ENCODE results near the gene PDLIM5.

Gene PDLIM5

GRCh38 chr4:94480362-94480951 lies 28.7 kb downstream of the PDLIM5 start:
- H3K9me3 ChIP-seq (ENCODE audit: insufficient read depth, low read depth, low read length), result no peaks in the 10 kb centered on the region
- no peaks in the 10 kb centered on the region for H3F3A ChIP-seq (ENCODE audit: low read depth)
- TF ChIP-seq EZH2phosphoT487 (IDR thresholded peaks at IDR 0.05; ENCODE audit: borderline replicate concordance) (no peak), CTCF (conservative IDR thresholded peaks at IDR 0.05; ENCODE audit: low read length) (no peak)
- no peaks in the 10 kb centered on the region for H3K27me3 ChIP-seq (ENCODE audit: insufficient read depth, low read length, poor library complexity, severe bottlenecking)
- H2AFZ ChIP-seq (ENCODE audit: low read length), result no peak overlapping the region
- H3K36me3 ChIP-seq (ENCODE audit: insufficient read depth, low read length), result no peaks in the 10 kb centered on the region
- H3K4me1 ChIP-seq (ENCODE audit: insufficient read depth, low read length, poor library complexity, severe bottlenecking), result peaks cover 28% of the 10 kb centered on the region
- H3K79me2 ChIP-seq (ENCODE audit: insufficient read depth, low read length), result peaks cover 61% of the 10 kb centered on the region
- H3K4me3 ChIP-seq (ENCODE audit: low read length, poor library complexity, severe bottlenecking), result no peak overlapping the region
- no peaks in the 10 kb centered on the region for H3K9me2 ChIP-seq (replicated peaks; ENCODE audit: low read depth, low read length)
- H3K9ac ChIP-seq (ENCODE audit: low read depth, low read length, poor library complexity, severe bottlenecking), result no peak overlapping the region
- H3K4me2 ChIP-seq (ENCODE audit: low read depth, low read length, poor library complexity, severe bottlenecking), result peak overlapping the region; percentile 13
- H4K20me1 ChIP-seq (ENCODE audit: insufficient read depth, low read length, poor library complexity, severe bottlenecking), result no peaks in the 10 kb centered on the region

DNA sequence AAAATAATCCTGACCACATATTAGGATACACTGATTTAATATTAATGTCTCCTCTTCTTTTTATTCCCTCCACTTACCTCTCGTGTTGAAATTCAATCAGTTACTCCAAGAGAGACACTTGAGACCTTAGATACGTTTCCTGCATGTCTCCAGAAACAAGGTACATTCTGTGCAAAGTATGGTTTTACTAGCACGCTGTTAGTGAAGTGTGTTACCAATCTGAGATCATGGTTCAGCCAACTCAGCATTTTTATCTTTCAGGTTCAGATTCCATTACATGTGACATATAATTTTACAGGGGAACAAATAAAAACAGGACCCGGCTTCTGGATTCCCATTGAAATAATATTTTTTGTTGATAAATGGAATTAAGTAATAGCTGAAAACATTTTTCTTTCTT lies 32.2 kb downstream of the PDLIM5 start:
- no peak overlapping the region for H2AFZ ChIP-seq (ENCODE audit: low read length)
- no peak overlapping the region for H3K9ac ChIP-seq (ENCODE audit: low read depth, low read length, poor library complexity, severe bottlenecking)
- no peak overlapping the region for H3K4me2 ChIP-seq (ENCODE audit: low read depth, low read length, poor library complexity, severe bottlenecking)
- no peaks in the 10 kb centered on the region for H3F3A ChIP-seq (ENCODE audit: low read depth)
- H3K4me3 ChIP-seq (ENCODE audit: low read length, poor library complexity, severe bottlenecking), result no peak overlapping the region
- TF ChIP-seq CTCF (conservative IDR thresholded peaks at IDR 0.05; ENCODE audit: low read length) (no peak), EZH2phosphoT487 (IDR thresholded peaks at IDR 0.05; ENCODE audit: borderline replicate concordance) (no peak)
- H3K79me2 ChIP-seq (ENCODE audit: insufficient read depth, low read length), result peaks cover 58% of the 10 kb centered on the region
- H3K27me3 ChIP-seq (ENCODE audit: insufficient read depth, low read length, poor library complexity, severe bottlenecking), result no peaks in the 10 kb centered on the region
- H3K9me3 ChIP-seq (ENCODE audit: insufficient read depth, low read depth, low read length), result no peaks in the 10 kb centered on the region
- no peaks in the 10 kb centered on the region for H3K36me3 ChIP-seq (ENCODE audit: insufficient read depth, low read length)
- H4K20me1 ChIP-seq (ENCODE audit: insufficient read depth, low read length, poor library complexity, severe bottlenecking), result peaks cover 3% of the 10 kb centered on the region
- H3K4me1 ChIP-seq (ENCODE audit: insufficient read depth, low read length, poor library complexity, severe bottlenecking), result peaks cover 14% of the 10 kb centered on the region
- no peaks in the 10 kb centered on the region for H3K9me2 ChIP-seq (replicated peaks; ENCODE audit: low read depth, low read length)

DNA sequence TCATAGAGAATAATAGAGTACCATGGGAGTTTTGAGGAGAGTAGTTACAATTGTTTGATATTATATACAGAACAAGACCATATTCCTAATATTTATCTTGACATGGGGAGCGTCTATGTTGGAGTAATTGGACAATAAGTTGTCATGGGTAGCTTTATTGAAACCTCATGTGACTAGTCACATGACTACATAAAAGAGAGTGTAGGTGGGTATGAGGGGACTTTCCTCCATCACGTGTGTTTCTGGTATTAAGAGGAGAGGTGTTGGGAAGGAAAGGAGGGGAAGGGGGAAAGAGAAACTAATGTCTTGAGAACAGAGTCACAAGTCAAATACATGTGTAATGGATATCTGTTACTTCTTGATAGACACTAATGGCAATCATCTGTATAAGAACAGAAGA lies 33.1 kb downstream of the PDLIM5 start:
- Histone ChIP-seq H4K20me1 (ENCODE audit: insufficient read depth, low read length, poor library complexity, severe bottlenecking) (peaks cover 5% of the 10 kb centered on the region), H3K79me2 (ENCODE audit: insufficient read depth, low read length) (peaks cover 52% of the 10 kb centered on the region), H3K4me2 (ENCODE audit: low read depth, low read length, poor library complexity, severe bottlenecking) (no peak overlapping the region), H3K4me3 (ENCODE audit: low read length, poor library complexity, severe bottlenecking) (no peak overlapping the region), H3K9me3 (ENCODE audit: insufficient read depth, low read depth, low read length) (no peaks in the 10 kb centered on the region), H2AFZ (ENCODE audit: low read length) (no peak overlapping the region), H3F3A (ENCODE audit: low read depth) (no peaks in the 10 kb centered on the region), H3K9ac (ENCODE audit: low read depth, low read length, poor library complexity, severe bottlenecking) (no peak overlapping the region), H3K27me3 (ENCODE audit: insufficient read depth, low read length, poor library complexity, severe bottlenecking) (no peaks in the 10 kb centered on the region), H3K36me3 (ENCODE audit: insufficient read depth, low read length) (no peaks in the 10 kb centered on the region), H3K4me1 (ENCODE audit: insufficient read depth, low read length, poor library complexity, severe bottlenecking) (peaks cover 10% of the 10 kb centered on the region), H3K9me2 (replicated peaks; ENCODE audit: low read depth, low read length) (no peaks in the 10 kb centered on the region)
- TF ChIP-seq CTCF (conservative IDR thresholded peaks at IDR 0.05; ENCODE audit: low read length), result no peak
- TF ChIP-seq EZH2phosphoT487 (IDR thresholded peaks at IDR 0.05; ENCODE audit: borderline replicate concordance), result no peak
